Testis (tissue), 3 donors: ENCODE data around the gene TTYH2. TPM values are rescaled to one million over a fixed set of nuclear protein-coding genes. Genes with fewer than 3 reads are reported as not detected.

Source experiments
- DNase-seq: peaks from one replicate; pipeline ENCODE4 v3.0.0-alpha.2; 2019
- H3K27ac ChIP-seq, 2 donors: fragments of 200-600 bp; sonication (generic); one replicate each; pipeline ENCODE4 v1.5.1; 2019
- H3K27me3 ChIP-seq: fragments of 200-600 bp; sonication (generic); one replicate; pipeline ENCODE4 v1.5.1; 2019
- H3K36me3 ChIP-seq: fragments of 200-600 bp; sonication (generic); one replicate; pipeline ENCODE4 v1.5.1; 2017; ENCODE audit warnings: low read depth; ENCODE audit errors: missing control alignments
- H3K4me1 ChIP-seq: fragments of 200-600 bp; sonication (generic); one replicate; pipeline ENCODE4 v1.5.1; 2019
- H3K4me3 ChIP-seq, 2 donors: fragments of 200-600 bp; sonication (generic); one replicate each; pipeline ENCODE4 v1.5.1; 2017 to 2019
- H3K9me3 ChIP-seq: fragments of 200-600 bp; sonication (generic); one replicate; pipeline ENCODE4 v1.5.1; 2017
- CTCF ChIP-seq, 3 experiments: fragments of 450-650 bp in 2 of 3; fragments of 200-600 bp in 1 of 3; sonication (generic) in 1 of 3; IDR thresholded peaks; one replicate each; pipeline ENCODE4 v1.5.1; 2016 to 2019; ENCODE audit warnings: antibody characterized with exemption in 3 of 3, mild to moderate bottlenecking in 2 of 3, moderate library complexity in 1 of 3
- POLR2A ChIP-seq: fragments of 450-650 bp; IDR thresholded peaks from one replicate; pipeline ENCODE4 v1.6.1; 2017; ENCODE audit warnings: antibody characterized with exemption, mild to moderate bottlenecking, moderate library complexity
- WGBS, 2 donors: methylation state at CpG; one replicate each; pipeline ENCODE4 v1.1.5; 2018; 5-methylcytosine and 5-hydroxymethylcytosine counted together
- intact Hi-C: fragments of 100-400 bp; cut with DNase I; formaldehyde crosslinking; loops from one replicate; pipeline ENCODE4 v1.15.1; 2023; ENCODE audit warnings: low total_unique reads
- polyA plus RNA-seq: library from polyadenylated mRNA; stranded (reverse); fragments of 350-450 nt; fragmentation: Illumina TruSeq; extraction: RNeasy Lipid Tissue Mini Kit (QIAGEN cat#74804); gene quantifications from one replicate; pipeline ENCODE4 v1.2.3, GENCODE V29; 2014; ENCODE audit warnings: low read depth, low replicate concordance; ENCODE audit not compliant: insufficient read depth
- total RNA-seq, 2 donors: library from RNA; depleted of rRNA; stranded (reverse); fragments of >200 nt; gene quantifications; one replicate each; pipeline ENCODE4 v1.2.3, GENCODE V29; 2016

TTYH2 gene
- total and polyA plus RNA-seq, 3 donors from 2014 or later: 52.7 to 73.5 (median 69.7) TPM

- Histone ChIP-seq H3K27me3 (no peaks in the 10 kb centered on the region), H3K36me3 (no peaks in the 10 kb centered on the region), H3K9me3 (no peaks in the 10 kb centered on the region), H3K4me3 (no peak overlapping the region), H3K4me1 (no peaks in the 10 kb centered on the region), H3K27ac (no peak overlapping the region)
- intact Hi-C loops: no loop called here
- 62 to 68% methylated on average over 11 to 12 of the region's 12 CpGs for WGBS, 2 donors
- DNase-seq: peak; percentile 36
- no peak for TF ChIP-seq CTCF (IDR thresholded peaks at IDR 0.05)
- TF ChIP-seq POLR2A: no peak
Observed at GRCh38 chr17:74192950-74193781, 20.2 kb upstream of the TTYH2 start.

- no peak for TF ChIP-seq CTCF (IDR thresholded peaks at IDR 0.05)
- no peak for TF ChIP-seq POLR2A
- intact Hi-C loops: no loop called here
- WGBS, 2 donors: 77 to 80% methylated on average over 9 of the region's 9 CpGs
Observed at GRCh38 chr17:74194682-74195081, 18.7 kb upstream of the TTYH2 start.

GRCh38 chr17:74196541-74197317 lies 16.6 kb upstream of the TTYH2 start:
- no peak for DNase-seq
- Histone ChIP-seq H3K36me3 (no peaks in the 10 kb centered on the region), H3K4me1 (no peaks in the 10 kb centered on the region), H3K4me3 (no peak overlapping the region), H3K27me3 (no peaks in the 10 kb centered on the region), H3K27ac (no peak overlapping the region), H3K9me3 (no peaks in the 10 kb centered on the region)
- 51% methylated on average over 23 to 26 of the region's 30 CpGs for WGBS, 2 donors
- intact Hi-C loops: no loop called here
- TF ChIP-seq CTCF (IDR thresholded peaks at IDR 0.05): no peak
- no peak for TF ChIP-seq POLR2A

More at GRCh38 chr17:74194682-74195081, 18.7 kb upstream of the TTYH2 start:
- Histone ChIP-seq H3K36me3 (no peaks in the 10 kb centered on the region), H3K27me3 (no peaks in the 10 kb centered on the region), H3K4me3 (no peak overlapping the region), H3K9me3 (no peaks in the 10 kb centered on the region), H3K4me1 (no peaks in the 10 kb centered on the region), H3K27ac (no peak overlapping the region)
- no peak for DNase-seq

GRCh38 chr17:74197801-74198200 lies 15.6 kb upstream of the TTYH2 start:
- no peak overlapping the region for H3K27ac ChIP-seq
- H3K9me3 ChIP-seq: no peaks in the 10 kb centered on the region
- no peaks in the 10 kb centered on the region for H3K36me3 ChIP-seq
- no peaks in the 10 kb centered on the region for H3K27me3 ChIP-seq
- no peak overlapping the region for H3K4me3 ChIP-seq
- H3K4me1 ChIP-seq: no peaks in the 10 kb centered on the region
- TF ChIP-seq POLR2A (no peak), CTCF (IDR thresholded peaks at IDR 0.05) (no peak)
- DNase-seq: no peak
- intact Hi-C loops: no loop called here
- WGBS, 2 donors: 94 to 100% methylated on average over 2 of the region's 2 CpGs
